Endothelial cell of umbilical vein (primary cell): ENCODE measurements around the gene PHLDB2. TPM values are rescaled to one million over a fixed set of nuclear protein-coding genes. Genes with fewer than 3 reads are reported as not detected.
A peak's percentile ranks its signal among the peaks of the same experiment; 100 is the strongest.

Experiments used
- BruUV-seq: library from RNA; stranded (reverse); fragments of 400-500 nt; replicated peaks from 2 replicates; lab custom pipeline; 2021; lab: Mats Ljungman, UMichigan
- CTCF ChIA-PET: fragments of 300-600, 350-600 bp; sonication (Branson Sonifier 250); formaldehyde crosslinking; loops from one replicate; lab custom pipeline; 2021; ENCODE audit warnings: antibody characterized with exemption, inconsistent platforms; lab: Charles Lee
- POLR2A ChIA-PET: fragments of 300-600, 350-600 bp; sonication (Branson Sonifier 250); formaldehyde crosslinking; loops from one replicate; lab custom pipeline; 2021; ENCODE audit warnings: antibody characterized with exemption, inconsistent platforms; lab: Charles Lee
- DNase-seq: peaks from one replicate; pipeline ENCODE4 v3.0.0-alpha.2; 2011; ENCODE audit warnings: low read depth, low spot score
- FAIRE-seq: peaks from 2 replicates; lab custom pipeline; 2011; peaks lifted over from hg19 to GRCh38; lab: Jason Lieb, UNC
- H2AFZ ChIP-seq: 2 replicates; pipeline ENCODE4 v1.6.0; 2012; ENCODE audit warnings: low read depth, low read length, control low read depth, inconsistent platforms
- H3K27ac ChIP-seq: 2 replicates; pipeline ENCODE4 v1.5.1; 2011; ENCODE audit warnings: low read depth, mild to moderate bottlenecking, control low read depth, low read length, moderate library complexity; ENCODE audit not compliant: insufficient read depth
- H3K27me3 ChIP-seq, 2 experiments: 2 replicates each; pipeline versions ENCODE4 v1.6.0 to v1.6.1; 2011; ENCODE audit warnings: low read length in 2 of 2, mixed read lengths in 1 of 2; ENCODE audit not compliant: control insufficient read depth in 2 of 2, insufficient read depth in 2 of 2
- H3K36me3 ChIP-seq, 2 experiments: 2 replicates in 1 of 2; 3 replicates in 1 of 2; pipeline ENCODE4 v1.5.1; 2011; ENCODE audit warnings: low read length in 2 of 2, mild to moderate bottlenecking in 1 of 2, moderate library complexity in 1 of 2; ENCODE audit not compliant: control insufficient read depth in 2 of 2, insufficient read depth in 2 of 2; ENCODE audit errors: extremely low read depth in 1 of 2
- H3K4me1 ChIP-seq: 3 replicates; pipeline ENCODE4 v1.5.1; 2011; ENCODE audit warnings: mild to moderate bottlenecking, low read length; ENCODE audit not compliant: control insufficient read depth, insufficient read depth; ENCODE audit errors: extremely low read depth
- H3K4me2 ChIP-seq: 2 replicates; pipeline ENCODE4 v1.6.1; 2011; ENCODE audit warnings: low read length, control low read depth, mixed read lengths; ENCODE audit not compliant: insufficient read depth
- H3K4me3 ChIP-seq, 3 experiments: fragments of 200-600 bp in 1 of 3; sonication (generic), shearing (Covaris generic) in 1 of 3; replicated peaks in 1 of 3; 2 replicates each; pipeline ENCODE4 v1.5.1; 2011 to 2016; ENCODE audit warnings: control low read depth in 3 of 3, low read length in 3 of 3, mild to moderate bottlenecking in 2 of 3, inconsistent platforms in 1 of 3, low read depth in 1 of 3, moderate library complexity in 1 of 3; ENCODE audit not compliant: insufficient read depth in 1 of 3
- H3K79me2 ChIP-seq: 2 replicates; pipeline ENCODE4 v1.6.0; 2012; ENCODE audit warnings: low read length, inconsistent platforms; ENCODE audit not compliant: control insufficient read depth, insufficient read depth
- H3K9ac ChIP-seq: replicated peaks from 2 replicates; pipeline ENCODE3; 2011; ENCODE audit warnings: low read length, control low read depth; ENCODE audit not compliant: insufficient read depth; ENCODE audit errors: extremely low read depth
- H3K9me1 ChIP-seq: replicated peaks from 3 replicates; pipeline ENCODE4 v1.6.0; 2011; ENCODE audit warnings: mild to moderate bottlenecking, low read length; ENCODE audit not compliant: control insufficient read depth, insufficient read depth; ENCODE audit errors: extremely low read depth
- H3K9me3 ChIP-seq: replicated peaks from 2 replicates; pipeline ENCODE4 v1.5.1; 2012; ENCODE audit warnings: low read length, inconsistent platforms; ENCODE audit not compliant: control insufficient read depth, insufficient read depth
- H4K20me1 ChIP-seq: replicated peaks from 2 replicates; pipeline ENCODE3; 2011; ENCODE audit warnings: mild to moderate bottlenecking, low read length; ENCODE audit not compliant: control insufficient read depth, insufficient read depth; ENCODE audit errors: extremely low read depth
- EZH2 ChIP-seq: IDR thresholded peaks from 2 replicates; pipeline ENCODE4 v1.6.1; 2012; ENCODE audit warnings: borderline replicate concordance, low read depth, mild to moderate bottlenecking, moderate library complexity, low read length, inconsistent platforms; ENCODE audit not compliant: severe bottlenecking
- FOS ChIP-seq: IDR thresholded peaks from 2 replicates; pipeline ENCODE4 v1.6.1; 2011; ENCODE audit warnings: mild to moderate bottlenecking, low read length, moderate library complexity, borderline replicate concordance; ENCODE audit not compliant: insufficient read depth
- JUN ChIP-seq: IDR thresholded peaks from 2 replicates; pipeline ENCODE4 v1.6.1; 2011; ENCODE audit warnings: borderline replicate concordance, low read depth; ENCODE audit not compliant: insufficient read length, insufficient read depth
- POLR2A ChIP-seq: IDR thresholded peaks from 2 replicates; pipeline ENCODE4 v1.6.1; 2012; ENCODE audit warnings: low read depth, mild to moderate bottlenecking, control low read depth, low read length
- dilution Hi-C: fragments of 300-500 bp; cut with MboI; formaldehyde crosslinking; loops from one replicate; pipeline ENCODE4 v1.15.0; 2019; ENCODE audit warnings: low sequenced_read_pairs; ENCODE audit not compliant: extremely low pct_ligation_motif_present
- intact Hi-C: fragments of 100-400 bp; cut with micrococcal nuclease; formaldehyde crosslinking; loops from one replicate; pipeline ENCODE4 v1.10.0; 2022
- polyA plus RNA-seq, 4 experiments: library from polyadenylated mRNA; depleted of rRNA in 3 of 4; stranded (reverse) in 3 of 4; unstranded in 1 of 4; fragments of >200 nt; gene quantifications; 2 replicates each; pipeline versions ENCODE4 v1.2.1 to v1.2.3, GENCODE V29; 2011 to 2012; ENCODE audit warnings: missing spikeins in 1 of 4
- total RNA-seq: library from RNA; stranded (reverse); gene quantifications from 2 replicates; pipeline ENCODE4 v1.2.3, GENCODE V29; 2021
- TF ChIP-seq, protein P1 (sequence below), 2 donors: IDR thresholded peaks; 1 replicate in 1 of 2; 2 replicates in 1 of 2; pipeline ENCODE4 v1.5.1; 2011; ENCODE audit warnings: low read length in 2 of 2, mild to moderate bottlenecking in 2 of 2, moderate library complexity in 2 of 2, control low read depth in 1 of 2, inconsistent platforms in 1 of 2, low read depth in 1 of 2; ENCODE audit not compliant: insufficient read depth in 1 of 2; ENCODE audit errors: extremely low read depth in 1 of 2

PHLDB2 gene
- total and polyA plus RNA-seq, 2 donors (not counting 3 experiments of a cell fraction or from before 2014, with no cell fraction given): 22.4 to 104 TPM

DNA sequence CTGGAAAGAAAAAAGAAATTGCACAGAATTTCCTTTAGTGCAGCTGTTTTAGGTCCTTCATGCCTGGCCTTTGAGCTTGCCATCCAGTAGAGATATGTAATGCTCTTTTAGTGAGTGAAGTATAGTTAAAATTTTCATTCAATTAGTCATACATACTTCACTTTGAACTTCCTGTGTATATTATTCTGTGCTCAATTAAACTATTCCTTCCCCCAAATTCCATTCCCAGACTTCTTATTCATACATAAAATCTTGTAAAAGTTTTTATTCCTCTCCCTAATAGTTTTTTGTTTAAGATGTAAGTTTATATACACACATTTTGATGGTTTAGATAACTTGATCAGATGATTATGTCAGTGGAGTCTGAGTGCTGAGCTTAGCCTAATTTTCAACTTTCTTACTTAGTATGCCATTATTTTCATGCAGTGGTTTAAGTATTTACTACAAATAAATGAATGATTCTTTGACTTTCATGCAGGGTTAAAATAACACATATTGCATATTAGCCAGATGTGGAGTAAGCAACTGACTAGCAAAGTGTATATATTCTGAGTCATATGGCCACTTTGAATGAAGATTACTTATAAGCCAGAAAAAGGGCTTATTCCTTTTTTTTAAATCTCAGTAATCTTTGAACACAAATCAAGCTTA, 77.3 kb downstream of the PHLDB2 start:
- peak overlapping the region; percentile 99 for H3K27ac ChIP-seq
- no peaks in the 10 kb centered on the region for H3K9me1 ChIP-seq
- intact Hi-C loops: loop anchor here (1.0 kb wide), 6 partner anchors 11 to 71 kb away; no protein-coding TSS in a partner anchor
- peak overlapping the region in 2 of 3 experiments; percentile 15 to 28 for H3K4me3 ChIP-seq
- dilution Hi-C loops: no loop called here
- BruUV-seq: no TSS peak
- TF ChIP-seq POLR2A (no peak), JUN (peak; percentile 79), EZH2 (no peak), FOS (peak; percentile 45)
- TF ChIP-seq, protein P1, sequence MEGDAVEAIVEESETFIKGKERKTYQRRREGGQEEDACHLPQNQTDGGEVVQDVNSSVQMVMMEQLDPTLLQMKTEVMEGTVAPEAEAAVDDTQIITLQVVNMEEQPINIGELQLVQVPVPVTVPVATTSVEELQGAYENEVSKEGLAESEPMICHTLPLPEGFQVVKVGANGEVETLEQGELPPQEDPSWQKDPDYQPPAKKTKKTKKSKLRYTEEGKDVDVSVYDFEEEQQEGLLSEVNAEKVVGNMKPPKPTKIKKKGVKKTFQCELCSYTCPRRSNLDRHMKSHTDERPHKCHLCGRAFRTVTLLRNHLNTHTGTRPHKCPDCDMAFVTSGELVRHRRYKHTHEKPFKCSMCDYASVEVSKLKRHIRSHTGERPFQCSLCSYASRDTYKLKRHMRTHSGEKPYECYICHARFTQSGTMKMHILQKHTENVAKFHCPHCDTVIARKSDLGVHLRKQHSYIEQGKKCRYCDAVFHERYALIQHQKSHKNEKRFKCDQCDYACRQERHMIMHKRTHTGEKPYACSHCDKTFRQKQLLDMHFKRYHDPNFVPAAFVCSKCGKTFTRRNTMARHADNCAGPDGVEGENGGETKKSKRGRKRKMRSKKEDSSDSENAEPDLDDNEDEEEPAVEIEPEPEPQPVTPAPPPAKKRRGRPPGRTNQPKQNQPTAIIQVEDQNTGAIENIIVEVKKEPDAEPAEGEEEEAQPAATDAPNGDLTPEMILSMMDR (IDR thresholded peaks at IDR 0.05; ENCODE audit: extremely low read depth in 1 of 2, insufficient read depth in 1 of 2, low read depth in 1 of 2, low read length in 2 of 2): no peak
- H3K4me1 ChIP-seq: peaks cover 70% of the 10 kb centered on the region
- ChIA-PET POLR2A (interaction anchor here (1.0 to 2.0 kb wide), 4 partner anchors 12 to 85 kb away, joined by 3 to 8 read pairs (median 6); no protein-coding TSS in a partner anchor), CTCF (interaction anchor here (0.8 to 2.4 kb wide), 16 partner anchors 13 to 267 kb away, joined by 3 to 19 read pairs (median 5); partner anchors contain the start of gene PHLDB2)
- H3K36me3 ChIP-seq: peaks cover 6 to 8% of the 10 kb centered on the region in 2 experiments
- no peak overlapping the region for H2AFZ ChIP-seq
- peak overlapping the region; percentile 76 for H3K9ac ChIP-seq
- H3K4me2 ChIP-seq: peak overlapping the region; percentile 88
- DNase-seq (peak; percentile 84), FAIRE-seq (peak; percentile 56)
- H4K20me1 ChIP-seq: no peaks in the 10 kb centered on the region
- H3K79me2 ChIP-seq: peaks cover 2% of the 10 kb centered on the region
- H3K9me3 ChIP-seq: no peaks in the 10 kb centered on the region
- H3K27me3 ChIP-seq: no peaks in the 10 kb centered on the region
